ENCODE data around the gene TRIOBP.

The TRIOBP gene

DNA sequence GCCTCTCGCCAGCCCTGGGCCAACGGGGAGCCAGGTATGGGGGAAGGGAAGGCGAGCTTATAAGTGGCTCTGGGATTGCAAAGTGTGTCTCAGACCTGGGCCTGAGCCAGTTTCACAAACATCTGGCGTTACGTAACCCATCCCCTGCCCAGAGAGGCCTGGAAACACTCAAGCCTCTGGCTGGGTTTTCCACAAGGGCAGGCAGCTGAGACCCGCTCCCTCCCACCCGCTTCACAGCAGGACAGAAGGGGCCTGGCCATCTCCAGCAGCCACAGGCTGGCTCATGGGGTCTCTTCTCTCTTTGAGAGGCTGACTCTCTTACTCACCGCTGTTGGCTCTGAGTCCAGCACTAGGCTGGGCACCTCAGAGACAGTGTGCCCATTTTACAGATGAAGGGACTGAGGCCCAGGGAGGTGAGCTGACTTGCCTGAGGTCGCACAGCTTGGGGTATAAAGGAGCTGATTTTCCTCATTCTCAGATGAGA, 44.5 kb downstream of the TRIOBP start (continued):
- no peak for TF ChIP-seq BCL11A (tag by site-specific recombination; IDR thresholded peaks at IDR 0.05; ENCODE audit: low read depth)
- TF ChIP-seq ZSCAN16 (tag by site-specific recombination; IDR thresholded peaks at IDR 0.05), result no peak
- TF ChIP-seq ZNF473 (tag by site-specific recombination; IDR thresholded peaks at IDR 0.05), result no peak
- peak; percentile 22; the same call in 1 of the 2 replicates for TF ChIP-seq ZBTB8A (tag by site-specific recombination; IDR thresholded peaks at IDR 0.05)
- no peak for TF ChIP-seq ZNF248 (tag by site-specific recombination; IDR thresholded peaks at IDR 0.05)
- TF ChIP-seq ZNF677 (tag by site-specific recombination; IDR thresholded peaks at IDR 0.05), result no peak
- TF ChIP-seq, protein P1, sequence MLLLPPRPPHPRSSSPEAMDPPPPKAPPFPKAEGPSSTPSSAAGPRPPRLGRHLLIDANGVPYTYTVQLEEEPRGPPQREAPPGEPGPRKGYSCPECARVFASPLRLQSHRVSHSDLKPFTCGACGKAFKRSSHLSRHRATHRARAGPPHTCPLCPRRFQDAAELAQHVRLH (tag by site-specific recombination; IDR thresholded peaks at IDR 0.05), result 0 out of 2 replicates have a peak, but pooled peaks have one; percentile 62
- TF ChIP-seq, protein P2, sequence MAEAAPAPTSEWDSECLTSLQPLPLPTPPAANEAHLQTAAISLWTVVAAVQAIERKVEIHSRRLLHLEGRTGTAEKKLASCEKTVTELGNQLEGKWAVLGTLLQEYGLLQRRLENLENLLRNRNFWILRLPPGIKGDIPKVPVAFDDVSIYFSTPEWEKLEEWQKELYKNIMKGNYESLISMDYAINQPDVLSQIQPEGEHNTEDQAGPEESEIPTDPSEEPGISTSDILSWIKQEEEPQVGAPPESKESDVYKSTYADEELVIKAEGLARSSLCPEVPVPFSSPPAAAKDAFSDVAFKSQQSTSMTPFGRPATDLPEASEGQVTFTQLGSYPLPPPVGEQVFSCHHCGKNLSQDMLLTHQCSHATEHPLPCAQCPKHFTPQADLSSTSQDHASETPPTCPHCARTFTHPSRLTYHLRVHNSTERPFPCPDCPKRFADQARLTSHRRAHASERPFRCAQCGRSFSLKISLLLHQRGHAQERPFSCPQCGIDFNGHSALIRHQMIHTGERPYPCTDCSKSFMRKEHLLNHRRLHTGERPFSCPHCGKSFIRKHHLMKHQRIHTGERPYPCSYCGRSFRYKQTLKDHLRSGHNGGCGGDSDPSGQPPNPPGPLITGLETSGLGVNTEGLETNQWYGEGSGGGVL (tag by site-specific recombination; IDR thresholded peaks at IDR 0.05), result peak; percentile 0; the same call in 1 of the 2 replicates
- TF ChIP-seq ZNF146 (tag by site-specific recombination; IDR thresholded peaks at IDR 0.05), result no peak
- no peak for TF ChIP-seq ZNF792 (tag by site-specific recombination; IDR thresholded peaks at IDR 0.05)
- TF ChIP-seq KLF9 (tag by site-specific recombination; IDR thresholded peaks at IDR 0.05; ENCODE audit: low read depth), result peak; percentile 23; the same call in 1 of the 2 replicates
- TF ChIP-seq ZIC2 (tag by site-specific recombination; IDR thresholded peaks at IDR 0.05), result peak; percentile 94
- peak; percentile 28; the same call in 1 of the 2 replicates for TF ChIP-seq KLF10 (tag by site-specific recombination; IDR thresholded peaks at IDR 0.05)
- TF ChIP-seq ZNF768 (tag by site-specific recombination; IDR thresholded peaks at IDR 0.05), result 0 out of 2 replicates have a peak, but pooled peaks have one; percentile 80
- peak; percentile 39 for TF ChIP-seq ZNF629 (tag by site-specific recombination; IDR thresholded peaks at IDR 0.05)
- TF ChIP-seq ZBTB1 (tag by site-specific recombination; IDR thresholded peaks at IDR 0.05), result no peak
- no peak for TF ChIP-seq ZNF19 (tag by site-specific recombination; IDR thresholded peaks at IDR 0.05; ENCODE audit: low read depth)
- TF ChIP-seq ZBTB17 (tag by site-specific recombination; IDR thresholded peaks at IDR 0.05), result peak; percentile 38; the same call in 1 of the 2 replicates
- TF ChIP-seq, protein P3, sequence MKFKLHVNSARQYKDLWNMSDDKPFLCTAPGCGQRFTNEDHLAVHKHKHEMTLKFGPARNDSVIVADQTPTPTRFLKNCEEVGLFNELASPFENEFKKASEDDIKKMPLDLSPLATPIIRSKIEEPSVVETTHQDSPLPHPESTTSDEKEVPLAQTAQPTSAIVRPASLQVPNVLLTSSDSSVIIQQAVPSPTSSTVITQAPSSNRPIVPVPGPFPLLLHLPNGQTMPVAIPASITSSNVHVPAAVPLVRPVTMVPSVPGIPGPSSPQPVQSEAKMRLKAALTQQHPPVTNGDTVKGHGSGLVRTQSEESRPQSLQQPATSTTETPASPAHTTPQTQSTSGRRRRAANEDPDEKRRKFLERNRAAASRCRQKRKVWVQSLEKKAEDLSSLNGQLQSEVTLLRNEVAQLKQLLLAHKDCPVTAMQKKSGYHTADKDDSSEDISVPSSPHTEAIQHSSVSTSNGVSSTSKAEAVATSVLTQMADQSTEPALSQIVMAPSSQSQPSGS (tag by site-specific recombination; IDR thresholded peaks at IDR 0.05; ENCODE audit: low read depth), result 0 out of 2 replicates have a peak, but pooled peaks have one; percentile 28
- TF ChIP-seq KLF16 (tag by site-specific recombination; IDR thresholded peaks at IDR 0.05), result no peak
- 0 out of 2 replicates have a peak, but pooled peaks have one; percentile 46 for TF ChIP-seq IKZF3 (tag by site-specific recombination; IDR thresholded peaks at IDR 0.05)
- TF ChIP-seq ZNF76 (tag by site-specific recombination; IDR thresholded peaks at IDR 0.05; ENCODE audit: borderline replicate concordance, low read depth), result 0 out of 2 replicates have a peak, but pooled peaks have one; percentile 6
- TF ChIP-seq GLIS1 (tag by site-specific recombination; IDR thresholded peaks at IDR 0.05), result peak; percentile 74
- TF ChIP-seq, protein P4, sequence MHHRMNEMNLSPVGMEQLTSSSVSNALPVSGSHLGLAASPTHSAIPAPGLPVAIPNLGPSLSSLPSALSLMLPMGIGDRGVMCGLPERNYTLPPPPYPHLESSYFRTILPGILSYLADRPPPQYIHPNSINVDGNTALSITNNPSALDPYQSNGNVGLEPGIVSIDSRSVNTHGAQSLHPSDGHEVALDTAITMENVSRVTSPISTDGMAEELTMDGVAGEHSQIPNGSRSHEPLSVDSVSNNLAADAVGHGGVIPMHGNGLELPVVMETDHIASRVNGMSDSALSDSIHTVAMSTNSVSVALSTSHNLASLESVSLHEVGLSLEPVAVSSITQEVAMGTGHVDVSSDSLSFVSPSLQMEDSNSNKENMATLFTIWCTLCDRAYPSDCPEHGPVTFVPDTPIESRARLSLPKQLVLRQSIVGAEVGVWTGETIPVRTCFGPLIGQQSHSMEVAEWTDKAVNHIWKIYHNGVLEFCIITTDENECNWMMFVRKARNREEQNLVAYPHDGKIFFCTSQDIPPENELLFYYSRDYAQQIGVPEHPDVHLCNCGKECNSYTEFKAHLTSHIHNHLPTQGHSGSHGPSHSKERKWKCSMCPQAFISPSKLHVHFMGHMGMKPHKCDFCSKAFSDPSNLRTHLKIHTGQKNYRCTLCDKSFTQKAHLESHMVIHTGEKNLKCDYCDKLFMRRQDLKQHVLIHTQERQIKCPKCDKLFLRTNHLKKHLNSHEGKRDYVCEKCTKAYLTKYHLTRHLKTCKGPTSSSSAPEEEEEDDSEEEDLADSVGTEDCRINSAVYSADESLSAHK (tag by site-specific recombination; IDR thresholded peaks at IDR 0.05), result peak; percentile 98
- 0 out of 2 replicates have a peak, but pooled peaks have one; percentile 55 for TF ChIP-seq ZNF324 (tag by site-specific recombination; IDR thresholded peaks at IDR 0.05)
- TF ChIP-seq, protein P5, sequence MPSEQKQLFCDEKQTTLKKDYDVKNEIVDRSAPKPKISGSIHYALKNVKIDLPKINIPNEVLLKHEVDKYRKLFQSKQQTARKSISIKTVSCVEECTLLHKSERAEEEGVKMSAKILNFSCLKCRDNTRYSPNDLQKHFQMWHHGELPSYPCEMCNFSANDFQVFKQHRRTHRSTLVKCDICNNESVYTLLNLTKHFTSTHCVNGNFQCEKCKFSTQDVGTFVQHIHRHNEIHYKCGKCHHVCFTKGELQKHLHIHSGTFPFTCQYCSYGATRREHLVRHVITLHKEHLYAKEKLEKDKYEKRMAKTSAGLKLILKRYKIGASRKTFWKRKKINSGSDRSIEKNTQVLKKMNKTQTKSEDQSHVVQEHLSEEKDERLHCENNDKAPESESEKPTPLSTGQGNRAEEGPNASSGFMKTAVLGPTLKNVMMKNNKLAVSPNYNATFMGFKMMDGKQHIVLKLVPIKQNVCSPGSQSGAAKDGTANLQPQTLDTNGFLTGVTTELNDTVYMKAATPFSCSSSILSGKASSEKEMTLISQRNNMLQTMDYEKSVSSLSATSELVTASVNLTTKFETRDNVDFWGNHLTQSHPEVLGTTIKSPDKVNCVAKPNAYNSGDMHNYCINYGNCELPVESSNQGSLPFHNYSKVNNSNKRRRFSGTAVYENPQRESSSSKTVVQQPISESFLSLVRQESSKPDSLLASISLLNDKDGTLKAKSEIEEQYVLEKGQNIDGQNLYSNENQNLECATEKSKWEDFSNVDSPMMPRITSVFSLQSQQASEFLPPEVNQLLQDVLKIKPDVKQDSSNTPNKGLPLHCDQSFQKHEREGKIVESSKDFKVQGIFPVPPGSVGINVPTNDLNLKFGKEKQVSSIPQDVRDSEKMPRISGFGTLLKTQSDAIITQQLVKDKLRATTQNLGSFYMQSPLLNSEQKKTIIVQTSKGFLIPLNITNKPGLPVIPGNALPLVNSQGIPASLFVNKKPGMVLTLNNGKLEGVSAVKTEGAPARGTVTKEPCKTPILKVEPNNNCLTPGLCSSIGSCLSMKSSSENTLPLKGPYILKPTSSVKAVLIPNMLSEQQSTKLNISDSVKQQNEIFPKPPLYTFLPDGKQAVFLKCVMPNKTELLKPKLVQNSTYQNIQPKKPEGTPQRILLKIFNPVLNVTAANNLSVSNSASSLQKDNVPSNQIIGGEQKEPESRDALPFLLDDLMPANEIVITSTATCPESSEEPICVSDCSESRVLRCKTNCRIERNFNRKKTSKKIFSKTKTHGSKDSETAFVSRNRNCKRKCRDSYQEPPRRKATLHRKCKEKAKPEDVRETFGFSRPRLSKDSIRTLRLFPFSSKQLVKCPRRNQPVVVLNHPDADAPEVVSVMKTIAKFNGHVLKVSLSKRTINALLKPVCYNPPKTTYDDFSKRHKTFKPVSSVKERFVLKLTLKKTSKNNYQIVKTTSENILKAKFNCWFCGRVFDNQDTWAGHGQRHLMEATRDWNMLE (tag by site-specific recombination; conservative IDR thresholded peaks at IDR 0.05; ENCODE audit: low read depth), result no peak

Data from HEK293 (cell line).